ENCODE results near the gene REC114. TPM values are rescaled to one million over a fixed set of nuclear protein-coding genes. Genes with fewer than 3 reads are reported as not detected.
"Not testable (repeated sequence)": the region's sequence is repeated elsewhere in the genome, so short reads cannot be mapped to it uniquely, and the experiment has no call there.

Gene REC114
- total RNA-seq, 1 donor from 2014 or later = not detected

DNA sequence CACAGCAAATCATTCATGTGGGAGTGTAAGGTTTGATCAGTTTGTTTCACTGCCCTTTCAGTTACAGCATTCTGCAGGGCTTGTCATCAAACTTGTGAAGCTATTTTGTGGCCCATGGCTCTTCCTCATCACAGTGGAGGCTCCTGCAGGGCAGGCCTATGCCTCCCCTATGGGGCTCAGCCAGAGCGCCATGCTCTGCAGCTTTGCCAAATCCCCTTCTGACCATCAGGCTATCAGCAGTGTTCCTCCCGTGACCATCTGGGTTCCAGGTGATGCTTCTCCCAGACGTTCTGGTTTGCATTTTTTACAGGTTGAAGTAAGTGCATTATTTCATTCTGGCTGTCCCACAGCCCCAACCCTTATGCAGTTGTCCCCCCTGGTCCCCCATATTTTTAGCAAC, 28.1 kb upstream of the REC114 start:
- no peak overlapping the region for H3K4me3 ChIP-seq (ENCODE audit: low read depth, low read length)
- DNase-seq (ENCODE audit: low read depth) = no peak
- TF ChIP-seq, protein P1, sequence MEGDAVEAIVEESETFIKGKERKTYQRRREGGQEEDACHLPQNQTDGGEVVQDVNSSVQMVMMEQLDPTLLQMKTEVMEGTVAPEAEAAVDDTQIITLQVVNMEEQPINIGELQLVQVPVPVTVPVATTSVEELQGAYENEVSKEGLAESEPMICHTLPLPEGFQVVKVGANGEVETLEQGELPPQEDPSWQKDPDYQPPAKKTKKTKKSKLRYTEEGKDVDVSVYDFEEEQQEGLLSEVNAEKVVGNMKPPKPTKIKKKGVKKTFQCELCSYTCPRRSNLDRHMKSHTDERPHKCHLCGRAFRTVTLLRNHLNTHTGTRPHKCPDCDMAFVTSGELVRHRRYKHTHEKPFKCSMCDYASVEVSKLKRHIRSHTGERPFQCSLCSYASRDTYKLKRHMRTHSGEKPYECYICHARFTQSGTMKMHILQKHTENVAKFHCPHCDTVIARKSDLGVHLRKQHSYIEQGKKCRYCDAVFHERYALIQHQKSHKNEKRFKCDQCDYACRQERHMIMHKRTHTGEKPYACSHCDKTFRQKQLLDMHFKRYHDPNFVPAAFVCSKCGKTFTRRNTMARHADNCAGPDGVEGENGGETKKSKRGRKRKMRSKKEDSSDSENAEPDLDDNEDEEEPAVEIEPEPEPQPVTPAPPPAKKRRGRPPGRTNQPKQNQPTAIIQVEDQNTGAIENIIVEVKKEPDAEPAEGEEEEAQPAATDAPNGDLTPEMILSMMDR (conservative IDR thresholded peaks at IDR 0.05; ENCODE audit: low read depth, low read length) = no peak

DNA sequence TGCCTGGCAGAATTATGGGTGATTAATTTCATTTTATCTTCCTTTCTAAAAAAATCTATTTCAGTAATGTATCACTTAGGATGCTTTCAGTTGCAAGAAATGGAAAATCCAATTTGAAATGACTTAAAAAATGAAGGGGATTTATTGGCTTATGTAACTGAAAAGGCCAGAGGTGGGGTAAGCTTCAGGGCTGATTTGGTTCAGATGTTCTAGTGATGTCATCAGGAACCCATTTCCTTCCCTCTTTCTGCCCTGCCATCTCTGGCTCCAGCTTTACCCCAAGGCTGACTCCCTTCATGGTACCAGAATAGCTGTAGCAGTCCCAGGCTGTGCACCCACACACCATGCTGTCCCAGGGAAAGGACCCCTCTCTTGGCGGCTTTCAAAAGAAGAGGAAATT, 18.5 kb upstream of the REC114 start:
- H3K4me3 ChIP-seq (ENCODE audit: low read depth, low read length) = no peak overlapping the region
- DNase-seq (ENCODE audit: low read depth) = no peak
- TF ChIP-seq, protein P1 (conservative IDR thresholded peaks at IDR 0.05; ENCODE audit: low read depth, low read length) = no peak

DNA sequence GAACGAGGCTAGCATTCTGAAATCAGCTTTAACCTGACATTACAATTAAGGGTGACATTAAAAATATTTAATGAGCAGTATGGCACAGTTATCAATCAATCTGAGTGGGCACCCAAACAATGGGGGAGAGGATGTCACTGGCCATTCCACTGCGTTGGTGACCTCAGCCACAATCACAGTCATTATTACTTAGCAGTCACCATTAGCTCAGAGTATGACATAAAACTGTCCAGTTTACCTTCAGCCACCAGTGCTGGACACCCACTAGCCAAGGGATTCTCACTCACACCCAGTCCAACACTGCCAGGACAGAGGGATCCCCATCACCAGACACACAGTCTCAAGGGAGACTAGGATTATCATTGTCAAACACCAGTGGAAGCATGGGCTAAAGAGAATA, 17.5 kb upstream of the REC114 start:
- TF ChIP-seq, protein P1 (conservative IDR thresholded peaks at IDR 0.05; ENCODE audit: low read depth, low read length) = no peak
- DNase-seq (ENCODE audit: low read depth) = no peak
- H3K4me3 ChIP-seq (ENCODE audit: low read depth, low read length) = no peak overlapping the region

DNA sequence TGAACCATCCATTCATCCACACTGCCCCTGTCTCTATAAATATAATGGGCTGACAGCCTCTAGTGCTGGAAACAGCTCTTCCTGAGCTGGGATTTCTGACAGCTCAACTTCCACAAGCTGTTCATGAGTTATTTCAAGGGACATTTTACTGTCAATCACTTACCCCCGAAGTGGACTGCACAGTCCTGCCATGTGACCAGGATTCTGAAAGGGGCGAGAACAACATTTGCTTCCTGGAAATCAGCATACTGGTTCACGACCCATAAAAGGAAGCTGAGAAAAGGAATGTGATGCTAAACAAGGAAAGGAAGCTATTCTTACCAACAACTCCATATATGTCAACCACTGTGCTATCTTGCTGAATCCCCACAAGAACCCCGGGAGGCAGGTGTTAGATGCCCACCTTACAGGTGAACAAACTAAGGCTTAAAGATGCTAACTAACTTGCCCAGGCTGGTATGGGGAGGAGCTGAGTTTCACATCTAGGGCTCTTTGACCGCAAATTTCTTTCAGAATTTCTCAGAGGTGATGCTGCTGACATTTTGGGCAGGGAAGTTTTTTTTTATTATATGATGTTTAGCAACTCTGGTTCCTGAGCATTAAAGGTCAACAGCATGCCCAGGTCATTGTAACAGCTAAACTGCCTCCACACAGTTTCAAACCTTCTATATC, 16.5 kb upstream of the REC114 start:
- no peak for DNase-seq (ENCODE audit: low read depth)
- TF ChIP-seq, protein P1 (conservative IDR thresholded peaks at IDR 0.05; ENCODE audit: low read depth, low read length) = no peak
- no peak overlapping the region for H3K4me3 ChIP-seq (ENCODE audit: low read depth, low read length)

DNA sequence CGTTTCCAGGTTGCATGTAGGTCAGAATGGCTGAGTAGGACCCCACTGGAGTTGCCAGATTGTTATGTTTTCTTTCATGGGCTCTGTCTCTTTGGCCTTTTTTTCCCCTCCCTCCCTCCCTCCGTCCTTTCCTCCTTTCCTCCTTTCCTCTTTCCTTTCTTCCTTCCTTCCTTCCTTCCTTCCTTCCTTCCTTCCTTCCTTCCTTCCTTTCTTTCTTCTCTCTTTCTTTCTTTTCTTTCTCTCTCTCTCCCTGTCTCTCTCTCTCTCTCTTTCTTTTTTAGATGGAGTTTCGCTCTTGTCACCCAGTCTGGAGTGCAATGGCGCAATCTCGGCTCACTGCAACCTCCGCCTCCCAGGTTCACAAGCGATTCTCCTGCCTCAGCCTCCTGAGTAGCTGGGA, 11.6 kb upstream of the REC114 start:
- DNase-seq (ENCODE audit: low read depth); H3K4me3 ChIP-seq (ENCODE audit: low read depth, low read length): not testable (repeated sequence)

DNA sequence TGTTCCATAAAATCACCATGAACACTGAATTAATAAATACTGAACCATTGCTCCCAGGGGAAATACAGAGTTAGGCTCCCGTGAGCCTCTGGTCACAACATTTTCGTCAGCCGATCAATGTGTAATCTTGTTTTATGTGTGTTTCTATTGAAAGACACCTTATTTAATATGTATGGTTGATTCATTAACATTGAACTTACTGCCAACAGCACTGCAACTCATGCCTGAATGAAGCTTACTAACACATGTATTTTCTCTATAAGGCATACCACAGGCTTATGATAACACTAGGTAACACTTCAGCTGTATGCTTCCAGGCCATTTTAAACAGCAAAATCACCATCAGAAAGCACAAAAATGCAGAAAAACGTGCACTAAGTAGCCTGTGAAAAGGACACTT, 9.1 kb upstream of the REC114 start:
- DNase-seq (ENCODE audit: low read depth) = peak; percentile 52
- TF ChIP-seq, protein P1 (conservative IDR thresholded peaks at IDR 0.05; ENCODE audit: low read depth, low read length) = no peak
- H3K4me3 ChIP-seq (ENCODE audit: low read depth, low read length) = no peak overlapping the region

DNA sequence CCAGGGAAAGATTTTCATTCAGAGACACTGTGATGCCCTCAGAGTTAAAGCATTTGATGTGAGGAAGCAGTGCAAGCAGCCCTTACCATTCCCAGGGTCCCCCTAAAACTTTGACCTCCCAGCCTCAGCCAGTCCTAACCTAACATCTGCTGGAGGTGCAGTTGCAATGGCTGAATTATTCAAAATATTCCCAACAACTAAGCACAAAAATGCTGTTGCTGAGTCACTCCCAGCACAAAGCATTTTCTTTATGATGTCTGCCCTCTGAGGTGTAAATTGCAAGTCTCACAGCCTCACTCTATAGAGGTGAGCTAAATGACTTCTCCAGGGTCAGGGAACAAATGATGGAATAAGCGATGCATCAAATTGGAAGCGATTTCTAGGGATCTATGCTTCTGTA, 6.4 kb upstream of the REC114 start:
- no peak overlapping the region for H3K4me3 ChIP-seq (ENCODE audit: low read depth, low read length)
- TF ChIP-seq, protein P1 (conservative IDR thresholded peaks at IDR 0.05; ENCODE audit: low read depth, low read length) = no peak
- DNase-seq (ENCODE audit: low read depth) = no peak
